ENCODE data around the gene CHRNG. TPM values are rescaled to one million over a fixed set of nuclear protein-coding genes. Genes with fewer than 3 reads are reported as not detected.

Gene CHRNG
- not detected for total RNA-seq
- long read RNA-seq: 0 reads

DNA sequence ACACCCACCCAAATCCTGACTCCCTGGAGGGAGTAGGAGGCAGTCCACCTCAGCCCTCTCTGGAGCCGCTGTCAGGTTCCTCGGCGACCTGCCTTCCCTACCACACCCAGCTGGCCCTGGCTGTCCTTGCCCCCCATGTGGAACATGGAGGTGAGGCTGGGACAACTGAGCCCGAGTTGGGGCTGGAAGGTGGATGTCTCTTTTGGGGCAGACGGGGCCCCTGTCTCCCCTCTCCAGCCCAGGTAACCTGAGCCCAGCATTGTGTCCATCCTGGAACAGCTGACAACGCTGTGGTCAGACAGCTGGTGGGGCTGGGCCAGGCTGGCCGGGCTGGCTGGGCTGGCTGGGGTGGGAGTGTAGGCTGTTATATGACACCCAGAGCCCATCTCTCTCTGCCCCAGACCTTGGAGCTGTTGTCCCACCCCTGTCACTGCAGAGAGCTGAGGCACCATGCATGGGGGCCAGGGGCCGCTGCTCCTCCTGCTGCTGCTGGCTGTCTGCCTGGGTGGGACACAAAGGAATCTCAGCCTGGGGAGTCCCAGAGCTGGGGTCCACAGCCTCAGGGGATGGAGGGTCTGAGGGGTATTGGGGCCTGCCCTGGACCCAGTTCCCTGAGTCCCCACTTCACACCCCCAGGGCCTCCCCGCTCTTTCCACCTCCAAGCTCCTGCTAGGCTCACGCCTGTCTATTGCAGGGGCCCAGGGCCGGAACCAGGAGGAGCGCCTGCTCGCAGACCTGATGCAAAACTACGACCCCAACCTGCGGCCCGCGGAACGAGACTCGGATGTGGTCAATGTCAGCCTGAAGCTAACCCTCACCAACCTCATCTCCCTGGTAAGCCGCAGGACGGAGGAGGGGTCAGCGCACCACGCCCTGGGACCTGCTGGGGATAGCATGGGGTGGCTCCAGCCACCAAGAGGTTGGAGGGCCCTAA lies at the start of gene CHRNG:
Gene CHRNG (plus strand): TSS at position 395 of the 934 bp plus-strand sequence. CDS start 56 bp downstream, at position 451.
- DNase-seq (ENCODE audit: missing footprints) (no peak), ATAC-seq (no peak)
- intact Hi-C loops (cut with DNase I): no loop called here

DNA sequence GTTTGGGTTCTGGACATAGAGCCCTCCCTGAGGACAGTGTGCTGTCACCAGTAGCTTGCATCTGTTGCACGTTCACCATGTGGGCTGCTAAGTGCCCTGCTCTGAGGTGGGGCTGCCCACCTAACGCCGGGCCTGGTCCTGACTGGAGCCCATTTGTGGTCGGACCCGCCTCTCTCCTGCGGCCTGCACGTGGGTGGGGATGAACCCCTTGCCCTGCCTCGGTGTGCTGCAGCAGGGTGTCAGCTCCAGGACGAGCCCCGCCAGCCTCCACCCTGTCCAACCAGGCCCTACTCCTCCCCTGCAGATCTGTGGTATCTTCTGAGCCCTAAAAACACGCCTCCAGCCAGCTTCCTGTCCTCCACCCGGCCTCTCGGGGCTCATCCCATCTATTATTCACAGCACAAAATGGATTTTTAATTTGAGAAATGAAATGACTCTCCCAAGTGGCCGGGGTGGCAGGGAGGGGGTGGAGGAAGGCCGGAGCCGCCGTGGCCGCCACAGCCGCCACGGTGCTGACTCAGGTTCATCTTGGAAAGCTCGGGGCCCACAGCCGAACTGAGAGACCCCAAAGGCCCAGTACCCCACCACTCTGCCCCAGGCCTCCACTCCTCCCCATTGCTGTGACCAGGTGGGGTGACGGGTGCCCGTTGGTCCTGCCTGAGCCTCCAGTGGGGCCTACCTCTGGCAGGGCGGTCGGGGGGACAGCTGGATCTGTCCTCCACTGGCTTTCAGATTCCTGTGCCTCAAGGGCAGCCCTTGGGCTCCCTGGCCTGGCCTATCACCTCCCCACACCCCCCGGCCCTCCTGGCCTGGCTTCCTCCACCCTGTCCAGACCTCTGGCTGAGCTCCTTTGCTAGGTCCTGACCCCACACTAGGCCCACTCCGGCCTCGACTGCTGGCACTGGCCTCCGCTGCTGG lies 49.0 kb upstream of the CHRNG start:
- DNase-seq (ENCODE audit: missing footprints) (no peak), ATAC-seq (no peak)
- intact Hi-C loops (cut with DNase I): no loop called here

DNA sequence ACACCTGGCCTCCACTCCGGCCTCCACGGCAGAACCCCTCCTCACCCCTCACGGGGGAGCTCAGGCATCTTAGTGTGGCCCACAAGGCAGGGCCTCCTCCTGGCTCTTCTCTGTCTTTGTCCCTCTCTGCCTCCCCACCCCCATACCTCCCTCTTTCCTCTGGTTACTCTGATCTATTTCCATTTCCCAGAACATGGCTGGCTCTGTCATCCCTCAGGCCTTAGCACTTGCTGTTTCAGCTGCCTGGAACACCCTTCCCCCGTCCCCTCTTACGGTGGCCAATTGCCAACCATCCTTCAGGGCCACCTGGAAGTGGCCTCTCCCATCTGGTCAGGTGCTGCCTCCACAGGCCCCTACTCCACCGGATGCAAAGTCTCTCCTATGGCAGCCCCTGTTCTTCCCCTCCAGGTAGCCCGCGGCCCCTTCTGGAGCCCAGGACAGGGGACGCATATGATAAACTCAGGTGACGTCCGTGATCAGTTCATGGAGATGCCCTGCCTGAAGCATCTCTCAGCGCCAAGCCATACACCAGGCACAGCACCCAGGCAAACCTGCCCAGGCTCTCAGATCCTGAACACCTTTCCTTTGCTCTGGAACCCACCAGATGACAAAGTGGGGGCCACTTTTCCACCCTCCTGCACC lies 48.2 kb upstream of the CHRNG start:
- DNase-seq (ENCODE audit: missing footprints) (peak; percentile 50), ATAC-seq (no peak)
- intact Hi-C loops (cut with DNase I): no loop called here

GRCh38 chr2:232492236-232492848 lies 47.1 kb upstream of the CHRNG start:
- intact Hi-C loops (cut with DNase I): no loop called here
- ATAC-seq (no peak), DNase-seq (ENCODE audit: missing footprints) (peak; percentile 37)

GRCh38 chr2:232492963-232493700 lies 46.4 kb upstream of the CHRNG start:
- intact Hi-C loops (cut with DNase I): no loop called here
- no peak for ATAC-seq
- DNase-seq (ENCODE audit: missing footprints): peak; percentile 23

GRCh38 chr2:232493701-232494474 lies 45.6 kb upstream of the CHRNG start:
- peak; percentile 4 for DNase-seq (ENCODE audit: missing footprints)
- intact Hi-C loops (cut with DNase I): no loop called here

GRCh38 chr2:232494542-232494941 lies 45.0 kb upstream of the CHRNG start:
- intact Hi-C loops (cut with DNase I): no loop called here
- ATAC-seq (no peak), DNase-seq (ENCODE audit: missing footprints) (peak; percentile 25)

More at GRCh38 chr2:232493701-232494474, 45.6 kb upstream of the CHRNG start:
- no peak for ATAC-seq

DNA sequence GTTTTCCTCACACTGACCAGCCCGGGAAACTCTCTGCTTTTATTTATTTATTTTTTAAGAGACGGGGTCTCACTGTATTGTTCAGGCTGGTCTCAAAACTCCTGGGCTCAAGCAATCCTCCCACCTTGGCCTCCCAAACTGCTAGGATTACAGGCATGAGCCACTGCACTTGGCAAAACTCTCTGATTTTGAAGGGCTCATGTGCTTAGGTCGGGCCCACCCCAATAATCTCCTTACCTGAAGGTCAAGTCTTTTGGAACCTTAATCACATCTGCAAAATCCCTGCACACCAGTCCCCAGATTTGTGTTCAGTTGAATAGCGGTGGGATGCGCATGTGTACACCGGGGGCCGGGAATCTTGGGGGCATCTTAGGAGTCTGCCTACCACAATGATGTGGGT lies 44.2 kb upstream of the CHRNG start:
- ATAC-seq (no peak), DNase-seq (ENCODE audit: missing footprints) (no peak)
- intact Hi-C loops (cut with DNase I): no loop called here

GRCh38 chr2:232496501-232497270 lies 42.8 kb upstream of the CHRNG start:
- DNase-seq (ENCODE audit: missing footprints) (no peak), ATAC-seq (no peak)
- intact Hi-C loops (cut with DNase I): no loop called here

DNA sequence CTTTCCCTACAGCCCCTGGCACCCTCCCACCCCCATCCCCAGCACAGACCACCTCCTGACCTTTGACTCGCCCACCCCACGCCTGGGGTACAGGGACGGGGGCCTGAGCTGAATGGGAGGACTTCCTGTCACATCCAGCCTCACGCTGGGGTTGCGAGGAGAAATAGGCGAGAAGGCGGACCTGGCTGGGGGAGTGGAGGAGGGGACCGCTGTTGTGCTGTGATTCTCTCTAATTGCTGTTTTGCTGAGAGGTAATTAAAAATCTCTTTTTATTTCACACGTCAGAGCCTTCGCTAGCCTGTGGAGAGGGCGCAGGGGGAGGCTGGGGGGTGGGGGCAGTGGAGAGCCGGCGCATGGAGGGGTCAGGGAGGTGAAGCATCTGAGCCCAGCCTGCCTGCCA lies 42.1 kb upstream of the CHRNG start:
- intact Hi-C loops (cut with DNase I): no loop called here
- DNase-seq (ENCODE audit: missing footprints) (no peak), ATAC-seq (no peak)

- no peak for ATAC-seq
- intact Hi-C loops (cut with DNase I): no loop called here
Measured at GRCh38 chr2:232498452-232498851, 41.0 kb upstream of the CHRNG start.

DNA sequence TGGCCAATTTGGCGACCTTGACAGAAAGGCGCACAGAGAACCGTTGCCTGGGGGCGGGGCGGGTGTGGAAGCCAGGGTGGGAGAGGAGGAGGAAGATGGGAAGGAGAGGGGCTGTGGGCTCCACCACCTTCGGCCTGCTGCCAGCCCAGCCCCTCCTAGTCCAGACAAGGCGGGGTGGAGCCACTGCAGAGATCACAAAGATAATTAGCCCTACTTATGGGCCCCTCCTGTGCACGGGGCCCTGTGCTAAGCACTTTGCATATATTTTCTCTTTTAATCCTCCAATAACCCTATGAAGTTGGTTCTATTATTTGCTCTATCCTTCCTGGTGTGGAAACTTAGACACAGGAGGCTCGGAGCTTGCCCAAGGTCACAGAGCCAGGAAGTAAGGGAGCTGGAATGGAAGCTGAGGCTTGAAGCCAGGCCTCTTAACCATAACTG lies 38.1 kb upstream of the CHRNG start:
- ATAC-seq: no peak
- no peak for DNase-seq (ENCODE audit: missing footprints)
- intact Hi-C loops (cut with DNase I): no loop called here

More at GRCh38 chr2:232498452-232498851, 41.0 kb upstream of the CHRNG start:
- no peak for DNase-seq (ENCODE audit: missing footprints)

DNA sequence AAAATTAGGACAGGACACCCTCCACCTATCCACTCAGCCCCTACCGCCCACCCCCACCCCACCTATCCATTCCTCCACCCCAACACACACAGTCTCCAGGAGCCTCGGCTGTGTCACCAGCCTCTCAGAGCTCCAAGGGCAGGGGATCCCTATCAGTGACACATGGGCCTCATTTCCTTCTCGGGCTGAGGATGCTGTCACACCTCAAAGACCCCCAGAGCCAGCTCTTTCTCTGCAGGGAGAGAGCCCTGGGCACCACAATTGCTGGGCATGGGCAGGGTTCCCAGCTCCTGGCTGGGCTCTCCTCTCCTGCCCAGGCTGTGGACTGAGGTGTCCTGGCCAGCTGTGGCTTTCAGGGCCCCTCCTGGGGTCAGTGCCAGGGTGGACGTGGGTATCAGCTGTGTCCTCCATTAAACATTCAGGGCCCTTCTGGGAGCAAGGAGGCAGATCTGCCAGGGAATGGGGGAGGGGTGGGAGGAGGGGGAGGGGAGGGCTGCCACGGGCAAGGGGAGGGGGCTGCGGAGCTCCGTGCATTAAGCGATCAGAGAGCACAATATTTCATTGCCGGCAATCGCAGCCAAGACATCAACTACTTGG lies 37.6 kb upstream of the CHRNG start:
- no peak for ATAC-seq
- intact Hi-C loops (cut with DNase I): no loop called here
- no peak for DNase-seq (ENCODE audit: missing footprints)

GRCh38 chr2:232502511-232502910 lies 37.0 kb upstream of the CHRNG start:
- intact Hi-C loops (cut with DNase I): no loop called here

GRCh38 chr2:232502911-232503808 lies 36.3 kb upstream of the CHRNG start:
- intact Hi-C loops (cut with DNase I): no loop called here
- no peak for DNase-seq (ENCODE audit: missing footprints)

More at GRCh38 chr2:232502511-232502910, 37.0 kb upstream of the CHRNG start:
- no peak for ATAC-seq
- no peak for DNase-seq (ENCODE audit: missing footprints)

More at GRCh38 chr2:232502911-232503808, 36.3 kb upstream of the CHRNG start:
- ATAC-seq: peak; percentile 46
